ENCODE measurements around the gene PRDM10. TPM values are rescaled to one million over a fixed set of nuclear protein-coding genes. Genes with fewer than 3 reads are reported as not detected.

The PRDM10 gene
- total RNA-seq, 1 donor from 2014 or later, result 15.8 TPM

GRCh38 chr11:129969920-129970319 lies 32.7 kb downstream of the PRDM10 start:
- Mint-ChIP-seq H3K27ac (ENCODE audit: unreplicated experiment) (no peak overlapping the region), H3K9me3 (ENCODE audit: unreplicated experiment) (no peaks in the 10 kb centered on the region), H3K4me1 (ENCODE audit: unreplicated experiment) (peaks cover 3% of the 10 kb centered on the region), H3K27me3 (ENCODE audit: unreplicated experiment) (peaks cover 3% of the 10 kb centered on the region), H3K4me3 (ENCODE audit: unreplicated experiment) (no peak overlapping the region), H3K36me3 (ENCODE audit: low read depth, unreplicated experiment) (no peaks in the 10 kb centered on the region)
- DNase-seq (ENCODE audit: low spot score), result no peak
- no peak for TF ChIP-seq CTCF (IDR thresholded peaks at IDR 0.05; ENCODE audit: unreplicated experiment)

GRCh38 chr11:129968591-129969419 lies 33.8 kb downstream of the PRDM10 start:
- H3K27ac Mint-ChIP-seq (ENCODE audit: unreplicated experiment), result no peak overlapping the region
- H3K27me3 Mint-ChIP-seq (ENCODE audit: unreplicated experiment), result no peaks in the 10 kb centered on the region
- no peak overlapping the region for H3K4me3 Mint-ChIP-seq (ENCODE audit: unreplicated experiment)
- no peaks in the 10 kb centered on the region for H3K9me3 Mint-ChIP-seq (ENCODE audit: unreplicated experiment)
- H3K36me3 Mint-ChIP-seq (ENCODE audit: low read depth, unreplicated experiment), result no peaks in the 10 kb centered on the region
- peaks cover 3% of the 10 kb centered on the region for H3K4me1 Mint-ChIP-seq (ENCODE audit: unreplicated experiment)
- DNase-seq (ENCODE audit: low spot score), result no peak
- no peak for TF ChIP-seq CTCF (IDR thresholded peaks at IDR 0.05; ENCODE audit: unreplicated experiment)

GRCh38 chr11:129967996-129968395 lies 34.6 kb downstream of the PRDM10 start:
- H3K4me3 Mint-ChIP-seq (ENCODE audit: unreplicated experiment), result no peak overlapping the region
- no peak overlapping the region for H3K27ac Mint-ChIP-seq (ENCODE audit: unreplicated experiment)
- peaks cover under 1% of the 10 kb centered on the region for H3K4me1 Mint-ChIP-seq (ENCODE audit: unreplicated experiment)
- no peak for TF ChIP-seq CTCF (IDR thresholded peaks at IDR 0.05; ENCODE audit: unreplicated experiment)
- DNase-seq (ENCODE audit: low spot score), result no peak
- no peaks in the 10 kb centered on the region for H3K9me3 Mint-ChIP-seq (ENCODE audit: unreplicated experiment)
- no peaks in the 10 kb centered on the region for H3K27me3 Mint-ChIP-seq (ENCODE audit: unreplicated experiment)
- no peaks in the 10 kb centered on the region for H3K36me3 Mint-ChIP-seq (ENCODE audit: low read depth, unreplicated experiment)

GRCh38 chr11:129965248-129965647 lies 37.4 kb downstream of the PRDM10 start:
- Mint-ChIP-seq H3K27me3 (ENCODE audit: unreplicated experiment) (peaks cover 2% of the 10 kb centered on the region), H3K9me3 (ENCODE audit: unreplicated experiment) (no peaks in the 10 kb centered on the region), H3K4me1 (ENCODE audit: unreplicated experiment) (no peaks in the 10 kb centered on the region), H3K27ac (ENCODE audit: unreplicated experiment) (no peak overlapping the region), H3K36me3 (ENCODE audit: low read depth, unreplicated experiment) (no peaks in the 10 kb centered on the region), H3K4me3 (ENCODE audit: unreplicated experiment) (no peak overlapping the region)
- no peak for DNase-seq (ENCODE audit: low spot score)
- no peak for TF ChIP-seq CTCF (IDR thresholded peaks at IDR 0.05; ENCODE audit: unreplicated experiment)

All from endothelial cell (in vitro differentiated cells).